Head of caudate nucleus (tissue), 42 donors: ENCODE results near the gene LCA5.
A peak's percentile ranks its signal among the peaks of the same experiment; 100 is the strongest.
"Not testable (repeated sequence)": the region's sequence is repeated elsewhere in the genome, so short reads cannot be mapped to it uniquely, and the experiment has no call there.

Experiments used
- DNase-seq, 42 donors: peaks; one replicate each; pipeline versions ENCODE4 v3.0.0 to v3.0.0-alpha.2; 2020 to 2021; ENCODE audit warnings: mixed read lengths in 7 of 42
- intact Hi-C: fragments of 100-400 bp; cut with DNase I; formaldehyde crosslinking; loops from one replicate; pipeline ENCODE4 v1.15.0; 2022

LCA5 gene

DNA sequence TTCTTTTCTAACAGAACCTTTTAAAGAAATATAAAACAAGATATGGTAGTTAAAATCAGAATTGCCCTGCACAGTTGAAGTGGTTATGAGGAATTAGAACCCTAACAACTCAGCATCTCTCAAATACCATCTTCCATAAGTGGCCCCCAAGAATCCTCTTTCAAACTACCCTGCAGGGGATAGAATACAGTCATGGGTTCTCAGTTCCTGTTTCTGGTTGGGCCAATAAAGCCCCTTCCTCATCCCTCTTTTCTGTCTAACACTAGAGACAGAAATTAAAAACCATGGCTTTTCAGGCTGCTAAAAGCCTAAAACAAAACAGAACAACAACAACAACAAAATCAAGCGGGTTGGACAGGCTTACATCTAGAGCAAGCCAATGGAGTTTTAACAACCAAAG is 6.7 kb upstream of the LCA5 start:
- DNase-seq = no peak
- intact Hi-C loops = no loop called here

DNA sequence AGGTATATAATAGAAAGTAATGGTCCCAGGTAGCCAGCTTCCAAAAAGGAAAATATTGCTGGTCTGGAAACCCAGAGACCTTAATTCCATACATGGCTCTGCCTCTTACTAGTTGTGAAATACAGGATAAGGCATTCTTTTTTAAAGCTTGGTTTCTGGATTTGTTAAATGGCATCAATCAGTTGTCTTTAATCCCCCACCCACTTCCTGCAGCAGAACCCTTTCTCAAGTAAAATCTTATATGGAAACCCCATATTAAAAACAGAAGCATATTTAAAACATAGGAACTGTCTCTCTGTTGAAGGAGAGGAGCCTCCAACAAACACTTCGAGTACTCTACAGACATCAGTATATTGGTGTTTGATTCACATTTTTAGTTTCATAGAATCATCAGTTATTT is 6.2 kb upstream of the LCA5 start:
- no peak for DNase-seq
- intact Hi-C loops = no loop called here

DNA sequence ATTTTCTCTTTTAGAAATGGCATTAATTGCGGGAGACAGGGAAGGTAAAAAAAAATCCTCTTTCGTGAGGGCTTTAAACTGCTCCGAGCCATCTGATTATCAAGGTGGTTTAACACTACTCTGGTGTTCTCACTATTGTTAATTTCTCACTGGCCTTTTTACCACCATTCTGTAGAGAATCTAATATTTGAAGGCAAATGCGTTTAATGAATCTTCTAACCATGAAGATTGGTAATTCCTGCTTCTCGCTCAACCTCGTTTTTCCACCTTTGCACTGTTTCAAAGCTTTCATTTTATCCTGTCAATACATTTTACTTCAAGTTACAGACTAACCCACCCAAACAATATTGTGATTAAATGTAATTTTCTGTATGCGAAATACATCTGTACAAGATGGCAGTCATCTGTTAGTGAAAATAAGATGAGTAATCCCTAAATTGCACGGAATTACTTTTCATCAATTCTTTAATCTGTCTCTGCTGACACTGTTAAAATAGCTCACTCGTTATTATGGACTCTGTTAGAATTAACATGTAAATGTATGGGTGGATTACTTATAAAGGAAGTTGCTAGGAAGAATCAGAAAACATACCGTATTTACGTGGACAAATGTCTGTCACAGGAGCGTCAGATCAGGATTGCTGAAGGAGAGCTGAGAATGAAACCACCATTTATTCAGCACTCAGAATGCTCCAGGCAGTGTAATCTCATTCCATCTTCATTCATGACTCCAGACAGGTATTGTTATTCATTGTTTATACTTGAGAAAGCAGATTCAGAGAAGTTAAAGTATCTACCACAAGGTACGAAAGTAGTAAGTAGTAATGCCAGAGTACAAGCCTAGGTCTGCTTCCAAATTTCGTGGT is 1.1 kb upstream of the LCA5 start:
- DNase-seq = no peak

DNA sequence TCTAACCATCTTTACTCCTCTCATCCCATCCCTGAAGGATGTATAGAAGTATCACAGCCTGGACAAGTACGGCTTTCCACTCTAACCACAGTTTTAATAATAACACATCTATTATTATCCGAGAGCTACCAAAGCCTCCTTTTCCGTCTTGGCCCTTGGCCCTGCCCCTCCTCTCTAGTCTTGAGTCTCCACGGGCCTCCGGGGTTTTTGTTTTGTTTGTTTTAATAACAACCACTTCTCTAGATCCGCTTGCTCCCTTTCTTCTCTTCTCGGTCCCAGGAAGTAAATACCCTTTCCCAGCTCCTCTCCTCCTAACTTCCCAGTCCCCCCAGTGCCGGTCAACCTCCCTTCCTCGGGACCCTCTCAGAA is 661 bp downstream of the LCA5 start:
- intact Hi-C loops = loop anchor here (5.0 kb wide), 1 partner anchor 459 kb away; the partner anchor contains the start of gene PHIP
- DNase-seq = peak in 18 of 42 donors; percentile 5 to 61 (median 26)

More for the DNA sequence above, 1.1 kb upstream of the LCA5 start:
- intact Hi-C loops = loop anchor here (5.0 kb wide), 1 partner anchor 461 kb away; the partner anchor contains the start of gene PHIP

DNA sequence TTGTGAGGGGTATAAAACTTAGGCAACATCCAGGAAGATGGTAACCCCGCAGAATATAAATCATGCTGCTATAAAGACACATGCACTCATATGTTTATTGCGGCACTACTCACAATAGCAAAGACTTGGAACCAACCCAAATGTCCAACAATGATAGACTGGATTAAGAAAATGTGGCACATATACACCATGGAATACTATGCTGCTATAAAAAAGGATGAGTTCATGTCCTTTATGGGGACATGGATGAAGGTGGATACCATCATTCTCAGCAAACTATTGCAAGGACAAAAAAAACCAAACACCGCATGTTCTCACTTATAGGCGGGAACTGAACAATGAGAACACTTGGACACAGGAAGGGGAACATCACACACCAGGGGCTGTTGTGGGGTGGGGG is 7.7 kb downstream of the LCA5 start:
- DNase-seq, intact Hi-C loops: not testable (repeated sequence)

DNA sequence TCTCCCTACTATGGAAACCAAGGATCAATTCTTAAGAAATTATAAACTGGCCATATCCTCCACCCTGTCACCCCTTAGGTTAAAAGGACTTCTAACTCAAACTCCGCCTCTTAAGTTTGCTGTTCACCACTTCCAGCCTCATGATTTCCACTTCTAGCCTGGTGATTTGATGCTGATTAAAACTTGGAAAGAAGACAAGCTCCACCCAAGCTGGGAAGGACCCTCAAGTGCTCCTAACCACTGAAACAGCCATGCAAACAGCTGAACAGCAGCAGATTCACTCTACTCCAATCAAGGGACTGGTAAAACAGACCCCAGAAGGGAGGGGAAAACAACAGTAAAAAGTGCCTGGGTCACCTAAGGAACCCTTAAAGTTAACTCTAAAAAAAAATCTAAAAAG is 10.3 kb downstream of the LCA5 start:
- intact Hi-C loops = no loop called here
- no peak for DNase-seq

DNA sequence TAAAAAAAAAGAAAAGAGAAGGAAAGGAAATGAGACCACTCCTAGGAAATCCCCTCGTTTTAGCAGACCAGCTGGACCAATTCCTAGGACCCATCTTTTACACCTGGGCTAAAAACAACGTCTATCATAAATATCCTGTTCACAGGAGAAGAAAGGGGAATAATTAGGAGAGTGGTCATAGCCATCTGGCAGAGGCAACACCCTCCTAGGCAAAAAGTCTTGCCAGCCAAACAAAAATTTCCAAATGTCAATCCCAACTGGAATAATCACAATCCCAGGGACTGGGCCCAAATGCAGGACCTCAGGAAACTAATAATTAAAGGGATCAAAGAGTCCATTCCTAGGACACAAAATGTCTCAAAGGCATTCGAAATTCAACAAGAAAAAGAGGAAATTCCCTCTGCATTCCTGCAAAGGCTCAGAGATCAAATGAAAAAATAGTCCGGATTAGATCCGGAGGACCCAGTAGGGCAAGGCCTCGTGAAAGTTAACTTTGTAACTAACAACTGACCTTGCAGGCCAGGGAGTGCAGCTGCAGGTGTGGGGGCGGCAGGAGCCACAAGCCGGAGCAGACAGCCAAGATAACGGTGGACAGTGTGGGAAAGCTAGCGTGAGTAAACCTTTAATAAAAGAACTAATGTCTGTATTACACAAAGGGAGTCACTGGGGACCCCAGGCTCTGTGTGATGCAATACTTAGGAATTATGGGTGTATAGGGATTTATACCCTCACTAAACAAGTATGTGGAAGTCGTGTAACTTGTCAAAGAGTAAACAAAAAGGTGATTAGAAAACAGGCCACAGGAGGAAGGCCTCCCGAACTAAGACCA is 11.7 kb downstream of the LCA5 start:
- no peak for DNase-seq
- intact Hi-C loops = no loop called here

DNA sequence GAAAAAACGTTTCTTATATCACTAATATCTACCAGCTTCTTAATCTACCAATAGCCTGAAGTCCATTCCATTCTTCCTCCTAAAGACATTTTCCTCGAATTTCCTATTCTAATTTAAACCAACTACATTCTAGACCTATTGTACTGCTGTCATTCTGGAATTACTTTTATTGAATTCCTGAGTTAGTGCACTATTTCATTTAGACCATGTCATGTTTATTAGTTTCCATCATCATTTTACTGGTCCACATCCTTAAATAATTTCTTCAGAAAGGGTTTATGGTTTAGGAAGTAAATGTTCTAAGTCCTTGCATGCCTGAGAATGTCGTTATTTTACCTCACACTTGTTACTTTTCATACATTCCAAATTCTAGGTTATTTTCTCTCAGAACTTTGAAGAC is 13.2 kb downstream of the LCA5 start:
- no peak for DNase-seq
- intact Hi-C loops = no loop called here

DNA sequence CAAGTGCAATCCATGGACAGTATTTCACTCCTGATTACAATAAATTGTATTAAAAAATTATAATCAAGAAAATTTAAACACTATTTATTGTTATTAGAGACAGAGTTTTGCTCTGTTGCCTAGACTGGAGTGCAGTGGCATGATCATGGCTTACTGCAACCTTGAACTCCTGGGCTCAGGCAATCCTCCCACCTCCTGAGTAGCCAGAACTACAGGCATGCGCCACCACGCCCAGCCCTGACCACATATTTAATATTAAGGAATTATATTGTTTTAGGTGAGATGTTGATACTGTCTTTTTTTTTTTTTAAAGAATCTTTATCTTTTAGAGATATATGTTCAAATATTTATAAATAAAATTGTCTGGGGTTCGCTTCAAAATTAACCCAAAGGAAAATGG is 14.6 kb downstream of the LCA5 start:
- DNase-seq = no peak
- intact Hi-C loops = no loop called here

DNA sequence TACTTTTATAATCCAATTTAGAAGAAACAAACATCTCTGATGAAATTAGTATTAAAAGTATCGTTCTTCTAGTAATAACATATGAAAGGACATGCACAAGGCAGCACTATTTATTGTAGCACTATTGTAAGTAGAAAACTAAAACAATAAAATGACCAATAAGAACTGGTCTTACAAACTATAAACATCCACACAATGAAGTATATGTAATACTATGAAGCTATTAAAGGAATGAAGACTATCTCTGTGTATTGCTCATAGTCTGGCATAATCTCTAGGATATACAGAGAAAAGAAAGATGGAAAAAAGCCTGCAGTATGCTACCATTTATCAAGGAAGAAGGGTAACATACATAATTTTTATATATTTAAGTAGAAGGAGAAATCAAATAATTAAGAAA is 16.7 kb downstream of the LCA5 start:
- DNase-seq = no peak
- intact Hi-C loops = no loop called here

DNA sequence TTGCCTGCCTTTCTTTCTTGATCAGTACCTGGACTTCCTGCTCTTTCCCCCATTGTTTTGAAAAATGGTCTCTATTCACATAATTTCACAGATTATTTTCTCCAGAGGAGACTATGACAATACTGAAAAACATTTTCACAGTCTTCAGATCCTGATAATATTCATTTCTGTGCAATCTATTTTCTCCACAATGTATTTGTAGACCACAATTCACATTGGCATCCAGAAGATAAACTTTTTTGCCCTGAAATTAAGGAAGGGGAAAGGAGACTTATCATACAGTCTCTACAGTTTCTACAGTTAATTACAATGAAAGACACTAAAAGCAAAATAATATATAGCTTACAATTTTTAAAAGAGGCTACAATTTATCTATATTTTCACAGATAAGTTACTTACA is 18.4 kb downstream of the LCA5 start:
- DNase-seq = no peak

DNA sequence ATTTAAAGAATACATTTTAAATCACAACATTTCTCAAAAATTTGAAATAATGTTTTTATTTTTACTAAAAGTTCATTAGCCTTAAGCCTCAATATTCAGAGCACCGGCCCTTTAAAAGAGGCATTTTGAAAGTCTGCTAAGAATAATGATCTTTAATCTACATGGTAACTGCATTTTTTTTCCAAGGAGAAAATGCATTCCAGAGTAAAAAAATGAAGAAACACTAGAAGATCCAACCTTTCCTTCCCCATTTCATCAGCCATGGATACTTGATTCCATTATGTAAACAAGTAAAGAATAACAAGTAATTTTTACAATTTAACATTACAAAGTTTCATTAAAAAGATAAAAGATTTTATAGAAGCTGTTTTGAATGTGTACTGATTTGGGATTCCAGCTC is 21.8 kb downstream of the LCA5 start:
- intact Hi-C loops = no loop called here
- no peak for DNase-seq

More for the DNA sequence above, 18.4 kb downstream of the LCA5 start:
- intact Hi-C loops = no loop called here

DNA sequence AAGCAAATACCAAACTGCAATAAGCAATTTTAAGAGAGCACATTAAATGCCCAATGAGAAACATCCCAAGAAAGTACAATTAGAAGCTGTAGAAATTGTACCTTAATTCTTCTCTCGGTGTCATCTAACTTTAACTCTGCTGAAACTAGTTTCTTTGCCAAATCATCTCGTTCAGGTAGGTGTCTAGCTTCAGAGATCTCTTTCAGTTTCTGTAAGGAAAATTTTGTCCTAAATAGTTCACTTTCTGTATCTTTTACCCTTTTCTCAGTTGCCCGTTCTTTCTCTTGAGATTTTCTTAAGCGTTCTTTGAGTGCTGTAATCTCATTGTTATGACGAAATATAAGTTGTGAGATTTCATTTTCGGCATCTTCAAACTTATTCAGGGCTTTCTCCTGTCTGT is 24.1 kb downstream of the LCA5 start:
- intact Hi-C loops = no loop called here

DNA sequence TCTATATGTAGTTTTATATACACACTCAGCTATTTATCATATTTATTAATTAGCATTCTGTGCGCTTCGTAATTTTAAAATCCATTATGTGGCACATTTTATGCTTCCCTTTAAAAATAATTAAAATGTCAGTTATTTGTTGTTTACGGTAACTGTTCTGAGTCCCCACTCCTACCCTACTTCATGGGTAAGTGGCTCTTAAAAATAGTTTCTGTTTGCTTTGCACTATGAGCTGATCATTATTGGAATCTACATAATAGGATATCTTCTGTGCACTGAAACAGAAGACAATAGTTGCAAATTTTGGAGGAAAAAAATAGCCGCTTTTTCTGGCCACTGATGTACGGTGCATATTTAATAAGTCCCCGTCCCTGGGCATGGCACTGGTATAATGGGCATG is 25.2 kb downstream of the LCA5 start:
- intact Hi-C loops = no loop called here
- no peak for DNase-seq

More for the DNA sequence above, 24.1 kb downstream of the LCA5 start:
- no peak for DNase-seq

DNA sequence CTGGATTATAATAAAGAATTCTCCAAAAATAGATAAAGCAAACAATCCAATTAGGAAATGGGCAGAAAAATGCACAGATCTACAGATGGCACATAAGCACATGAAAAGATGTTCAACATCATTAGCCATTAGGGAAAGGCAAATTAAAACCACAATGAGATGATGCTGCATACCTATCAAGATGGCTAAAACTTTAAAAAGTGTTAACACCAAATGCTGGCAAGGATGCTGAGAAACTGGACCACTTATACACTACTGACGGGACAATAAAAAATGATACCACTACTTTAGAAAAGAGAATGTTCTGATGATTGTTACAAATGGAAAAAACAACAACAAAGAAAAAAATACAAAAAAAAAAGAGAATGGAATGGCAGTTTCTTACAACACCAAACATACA is 26.5 kb downstream of the LCA5 start:
- intact Hi-C loops = no loop called here
- DNase-seq = no peak

DNA sequence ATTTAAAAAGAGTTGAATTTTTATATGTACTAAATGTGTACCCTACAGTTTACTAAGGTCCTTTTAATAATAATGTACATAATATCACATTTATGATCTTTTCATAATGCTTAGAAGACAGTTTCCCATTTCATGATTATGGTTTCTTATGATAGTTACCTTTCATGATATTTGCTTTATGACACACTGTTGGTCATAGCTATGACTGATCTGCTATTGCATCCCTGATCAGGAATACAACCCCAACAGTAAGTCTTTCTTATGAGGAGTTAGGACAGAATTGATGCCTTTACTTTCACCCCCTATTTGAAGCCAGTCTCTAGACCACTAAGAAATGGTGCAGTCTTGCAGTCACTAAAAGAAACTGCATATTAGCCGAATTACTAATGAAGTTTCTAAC is 31.0 kb downstream of the LCA5 start:
- intact Hi-C loops = no loop called here
- no peak for DNase-seq

DNA sequence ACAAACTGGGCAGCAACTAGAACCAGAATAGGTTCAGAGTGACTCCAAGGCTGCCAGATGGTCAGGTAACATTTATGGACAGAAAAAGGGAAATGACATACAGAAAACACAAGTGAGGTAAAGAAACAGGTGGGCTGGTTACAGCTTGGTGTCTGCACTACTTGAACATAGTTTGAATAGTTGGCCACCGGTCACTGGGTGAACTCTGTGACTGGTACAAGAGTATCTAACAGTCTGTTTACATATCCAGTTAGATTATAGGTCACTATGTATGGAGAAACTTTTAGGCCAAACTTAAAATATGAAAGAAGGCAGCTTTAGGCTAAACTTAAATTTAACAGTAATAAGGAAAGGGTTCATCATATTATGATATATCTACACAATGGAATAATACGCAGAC is 32.9 kb downstream of the LCA5 start:
- DNase-seq = no peak
- intact Hi-C loops = no loop called here

DNA sequence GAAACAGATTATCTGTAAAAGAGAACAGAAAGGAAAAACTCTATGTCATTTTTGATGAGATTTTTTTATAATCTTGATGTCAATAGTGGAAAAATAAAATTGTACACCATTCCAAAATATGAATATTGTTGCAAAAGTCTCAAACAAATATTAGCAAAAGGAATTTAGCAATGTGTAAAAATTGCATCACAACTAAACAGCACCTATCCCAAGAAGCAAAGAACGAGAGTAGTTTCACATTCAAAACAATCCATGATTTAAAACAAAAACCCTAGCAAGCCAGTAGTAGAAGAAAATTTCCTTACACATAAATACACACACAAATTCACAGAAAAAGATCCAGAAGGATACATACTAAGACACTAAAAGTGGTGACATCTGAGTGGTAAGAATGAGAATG is 38.4 kb downstream of the LCA5 start:
- DNase-seq = no peak
- intact Hi-C loops = no loop called here

DNA sequence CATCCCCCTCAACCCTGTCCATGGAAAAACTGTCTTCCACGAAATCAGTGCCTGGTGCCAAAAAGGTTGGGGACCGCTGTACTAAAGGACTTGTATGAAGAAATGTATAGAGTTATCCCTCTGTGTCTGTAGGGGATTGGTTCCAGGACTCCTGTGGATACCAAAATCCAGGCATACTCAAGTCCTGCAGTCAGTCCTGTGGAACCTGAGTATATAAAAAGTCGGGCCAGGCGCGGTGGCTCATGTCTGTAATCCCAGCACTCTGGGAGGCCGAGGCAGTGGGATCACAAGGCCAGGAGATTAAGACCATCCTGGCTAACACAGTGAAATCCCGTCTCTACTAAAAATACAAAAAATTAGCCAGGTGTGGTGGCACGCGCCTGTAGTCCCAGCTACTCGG is 42.0 kb downstream of the LCA5 start:
- no peak for DNase-seq
- intact Hi-C loops = no loop called here

DNA sequence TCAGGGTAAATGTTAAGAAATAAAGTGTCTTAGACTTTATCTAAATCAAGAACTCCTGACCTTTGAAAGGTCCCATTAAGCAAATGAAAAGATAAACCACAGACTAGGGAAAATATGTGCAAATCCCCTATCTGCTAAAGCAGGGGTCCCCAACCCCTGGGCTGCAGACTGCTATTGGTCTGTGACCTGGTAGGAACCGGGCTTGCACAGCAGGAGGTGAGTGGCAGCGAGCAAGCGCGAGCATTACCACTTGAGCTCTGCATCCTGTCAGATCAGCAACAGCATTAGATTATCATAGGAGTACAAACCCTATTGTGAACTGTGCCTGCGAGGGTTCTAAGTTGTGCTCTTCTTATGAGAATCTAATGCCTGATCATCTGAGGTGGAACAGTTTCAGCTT is 42.4 kb downstream of the LCA5 start:
- intact Hi-C loops = no loop called here
- DNase-seq = no peak
